NCI-H526 treated with DMSO at 0.1 percent for 48 hours (cell line): ENCODE measurements around the gene HOXD11.

Experiments used
- DNase-seq: peaks from one replicate; lab custom pipeline; 2025; lab: John Stamatoyannopoulos, UW

The HOXD11 gene

DNA sequence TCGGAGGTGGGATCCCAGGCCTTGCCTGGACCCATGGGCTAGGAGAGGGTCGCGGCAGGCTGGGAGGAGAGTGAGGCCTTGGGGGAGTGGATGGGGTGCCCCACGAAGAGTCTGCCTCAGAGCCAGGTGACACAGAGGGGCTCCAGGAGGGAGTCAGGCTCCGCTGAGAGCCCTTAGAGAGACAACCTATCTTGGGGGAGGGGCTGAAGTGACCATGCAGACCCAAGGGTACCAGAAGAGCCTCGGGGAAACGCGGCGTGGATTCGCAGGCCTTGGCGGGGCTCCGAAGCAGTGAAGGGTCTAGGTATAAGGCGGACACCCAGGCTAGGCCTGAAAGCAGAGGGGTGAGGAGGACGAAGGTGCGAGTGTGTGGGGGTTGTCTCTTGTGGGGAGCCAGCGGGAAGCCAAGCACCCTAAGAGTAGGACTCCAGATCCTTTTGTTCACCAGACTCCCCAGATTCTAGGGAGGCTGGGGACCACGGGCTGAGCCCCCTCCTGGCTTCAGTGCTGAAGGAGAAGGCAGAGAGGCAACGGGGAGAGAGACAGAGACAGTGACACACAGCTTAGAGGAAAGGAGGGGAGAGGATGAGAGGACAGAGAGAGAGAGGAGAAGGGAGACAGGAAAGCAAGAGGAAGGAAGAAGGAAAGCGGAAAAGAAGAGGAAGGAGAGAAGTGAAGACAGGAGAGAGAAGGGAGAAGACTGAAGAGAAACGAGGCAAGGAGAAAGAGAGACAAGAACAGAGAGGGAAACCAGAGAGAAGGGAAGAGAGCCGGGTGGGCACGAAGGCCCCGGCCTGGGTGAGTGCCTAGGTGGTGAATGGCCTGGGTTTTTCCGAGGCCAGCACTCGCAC, 1.1 kb upstream of the HOXD11 start:
- DNase-seq: no peak

DNA sequence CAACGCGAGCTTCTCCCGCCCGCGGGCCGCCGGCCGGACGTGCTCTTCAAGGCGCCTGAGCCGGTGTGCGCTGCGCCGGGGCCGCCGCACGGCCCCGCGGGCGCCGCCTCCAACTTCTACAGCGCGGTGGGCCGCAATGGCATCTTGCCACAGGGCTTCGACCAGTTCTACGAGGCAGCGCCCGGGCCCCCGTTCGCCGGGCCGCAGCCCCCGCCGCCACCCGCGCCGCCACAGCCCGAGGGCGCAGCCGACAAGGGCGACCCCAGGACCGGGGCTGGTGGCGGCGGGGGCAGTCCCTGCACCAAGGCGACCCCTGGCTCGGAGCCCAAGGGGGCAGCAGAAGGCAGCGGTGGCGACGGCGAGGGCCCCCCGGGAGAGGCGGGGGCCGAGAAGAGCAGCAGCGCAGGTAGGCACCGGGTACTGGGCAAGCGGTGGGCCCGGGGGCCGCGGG, 676 bp downstream of the HOXD11 start:
- no peak for DNase-seq

DNA sequence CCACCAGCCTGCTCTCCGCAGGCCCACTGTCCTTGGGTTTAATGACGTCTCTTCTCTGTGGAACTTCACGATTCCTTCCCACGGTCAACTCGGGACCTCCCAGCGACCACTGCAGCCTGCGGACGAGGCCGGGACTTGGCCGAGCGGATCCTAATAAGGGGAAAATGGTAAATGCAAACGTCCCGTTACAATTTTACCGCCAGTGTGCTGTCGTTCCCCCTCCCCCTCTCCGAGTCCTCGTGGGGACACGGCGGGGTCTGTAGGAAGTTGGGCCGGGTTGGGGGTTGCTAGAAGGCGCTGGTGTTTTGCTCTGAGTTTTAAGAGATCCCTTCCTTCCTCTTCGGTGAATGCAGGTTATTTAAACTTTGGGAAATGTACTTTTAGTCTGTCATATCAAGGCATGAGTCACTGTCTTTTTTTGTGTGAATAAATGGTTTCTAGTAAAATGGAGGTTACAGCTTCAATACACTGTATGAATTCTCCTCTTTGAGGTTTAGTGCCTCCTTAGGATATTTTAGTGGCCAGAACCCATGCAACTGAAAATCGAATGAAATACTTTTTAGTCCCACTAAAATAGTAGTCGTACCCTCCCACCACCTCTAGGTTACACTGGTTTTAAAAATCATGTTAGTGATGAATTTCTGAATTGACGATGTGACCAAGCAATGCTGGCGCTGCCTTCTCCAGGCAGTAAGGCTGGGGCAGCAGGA, 2.3 kb downstream of the HOXD11 start:
- peak; percentile 49 for DNase-seq

DNA sequence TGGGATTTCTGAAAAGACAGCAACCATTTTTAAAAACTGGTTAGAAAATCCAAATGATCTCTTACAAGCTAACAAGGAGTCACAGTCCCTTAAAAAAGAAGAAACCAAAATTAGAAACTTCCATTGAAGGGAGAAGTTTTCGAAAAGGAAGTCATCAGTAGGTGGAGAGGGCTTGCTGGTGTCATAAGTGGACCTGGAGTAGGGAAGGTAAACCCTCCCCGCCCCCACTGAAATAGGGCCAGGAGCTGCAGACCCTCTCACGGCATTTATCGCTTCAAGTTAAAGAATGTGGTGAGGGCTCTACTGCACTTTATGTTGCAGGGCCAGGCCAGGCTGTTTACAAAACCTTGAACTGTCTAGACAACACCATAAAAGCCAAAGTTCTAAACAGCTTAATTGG, 2.9 kb downstream of the HOXD11 start:
- DNase-seq: peak; percentile 59

DNA sequence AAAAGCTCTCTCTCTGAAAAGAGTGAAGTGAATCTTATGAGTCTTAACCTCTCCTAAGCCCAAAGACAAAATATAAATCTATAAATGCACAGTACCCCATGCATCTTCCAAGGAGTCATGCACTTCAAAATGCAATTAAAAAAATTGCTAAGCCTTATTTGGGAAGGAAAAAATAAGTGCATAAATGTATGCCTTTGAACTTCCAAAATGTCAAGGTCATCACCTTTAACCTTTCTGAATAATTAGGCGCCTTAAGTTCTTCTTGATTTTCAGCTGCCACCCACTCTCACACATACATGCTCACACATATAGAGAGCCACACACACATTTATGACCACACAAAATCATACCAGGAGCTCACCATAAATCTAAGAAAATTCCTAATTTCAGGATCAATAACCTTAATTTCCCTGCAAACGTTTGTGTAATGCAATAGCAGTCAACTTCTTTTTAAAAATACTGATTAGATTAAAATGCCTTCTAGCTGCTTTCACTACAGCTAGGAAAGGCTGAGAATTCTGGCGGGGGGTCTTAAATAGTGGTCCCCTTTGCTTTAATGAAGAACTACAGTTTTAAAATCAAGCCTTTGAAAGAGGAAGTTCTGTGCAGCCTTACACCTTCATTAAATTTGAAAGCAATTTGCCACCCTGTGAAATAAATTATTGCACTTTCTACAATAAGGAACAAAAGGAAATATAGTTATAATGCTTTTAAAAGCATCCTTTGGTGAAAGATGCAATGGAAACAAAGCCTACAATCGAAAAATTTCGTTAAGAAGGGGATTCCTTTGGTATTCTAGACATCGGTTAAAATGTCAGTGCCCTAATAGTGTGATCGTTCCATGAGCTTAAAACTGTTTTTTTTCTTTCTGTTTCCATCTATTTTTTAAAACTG, 3.6 kb downstream of the HOXD11 start:
- peak; percentile 65 for DNase-seq

DNA sequence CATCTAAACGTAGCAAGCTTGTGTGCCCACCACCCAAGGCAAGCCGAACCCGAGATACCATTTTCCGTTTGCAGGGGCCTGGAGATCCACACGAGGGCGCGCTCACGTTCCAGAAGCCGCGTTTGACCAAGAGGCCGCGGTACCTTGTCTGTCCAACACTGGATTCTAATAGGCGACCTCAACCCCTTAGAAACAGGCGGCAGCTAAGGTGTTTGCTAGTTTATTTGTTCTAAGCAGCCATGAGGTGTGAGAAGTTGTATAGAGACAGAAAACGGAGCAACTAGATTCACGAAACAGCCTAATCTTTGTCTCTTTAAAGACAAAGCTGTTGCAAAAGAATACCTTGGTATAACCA, 4.2 kb downstream of the HOXD11 start:
- DNase-seq: peak; percentile 95

DNA sequence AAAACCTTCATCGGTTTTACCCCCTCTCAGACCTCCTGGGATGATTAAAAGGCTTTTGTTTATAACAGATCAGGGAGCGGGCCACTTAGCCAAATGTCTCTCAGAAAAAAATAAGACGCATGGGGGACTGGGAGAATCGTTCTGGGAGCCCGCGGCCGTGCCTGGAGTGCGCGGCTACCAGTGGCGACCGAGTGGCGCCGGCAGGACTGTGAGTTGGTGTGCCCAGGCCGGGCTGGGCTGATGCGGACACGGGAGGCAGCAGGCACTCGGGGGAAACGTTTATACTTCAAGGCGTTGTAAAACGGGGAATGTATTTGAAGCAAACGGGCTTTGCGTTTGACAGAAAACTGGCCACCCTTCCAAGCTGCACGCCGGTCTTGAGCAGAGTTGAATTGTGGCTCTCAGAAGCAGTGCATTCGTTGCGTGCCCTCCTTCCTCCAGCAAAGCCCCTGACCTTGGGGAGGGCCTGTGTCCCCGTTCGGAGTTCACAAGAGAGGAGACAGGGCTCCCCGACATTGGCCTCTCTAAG, 4.8 kb downstream of the HOXD11 start:
- peak; percentile 54 for DNase-seq

DNA sequence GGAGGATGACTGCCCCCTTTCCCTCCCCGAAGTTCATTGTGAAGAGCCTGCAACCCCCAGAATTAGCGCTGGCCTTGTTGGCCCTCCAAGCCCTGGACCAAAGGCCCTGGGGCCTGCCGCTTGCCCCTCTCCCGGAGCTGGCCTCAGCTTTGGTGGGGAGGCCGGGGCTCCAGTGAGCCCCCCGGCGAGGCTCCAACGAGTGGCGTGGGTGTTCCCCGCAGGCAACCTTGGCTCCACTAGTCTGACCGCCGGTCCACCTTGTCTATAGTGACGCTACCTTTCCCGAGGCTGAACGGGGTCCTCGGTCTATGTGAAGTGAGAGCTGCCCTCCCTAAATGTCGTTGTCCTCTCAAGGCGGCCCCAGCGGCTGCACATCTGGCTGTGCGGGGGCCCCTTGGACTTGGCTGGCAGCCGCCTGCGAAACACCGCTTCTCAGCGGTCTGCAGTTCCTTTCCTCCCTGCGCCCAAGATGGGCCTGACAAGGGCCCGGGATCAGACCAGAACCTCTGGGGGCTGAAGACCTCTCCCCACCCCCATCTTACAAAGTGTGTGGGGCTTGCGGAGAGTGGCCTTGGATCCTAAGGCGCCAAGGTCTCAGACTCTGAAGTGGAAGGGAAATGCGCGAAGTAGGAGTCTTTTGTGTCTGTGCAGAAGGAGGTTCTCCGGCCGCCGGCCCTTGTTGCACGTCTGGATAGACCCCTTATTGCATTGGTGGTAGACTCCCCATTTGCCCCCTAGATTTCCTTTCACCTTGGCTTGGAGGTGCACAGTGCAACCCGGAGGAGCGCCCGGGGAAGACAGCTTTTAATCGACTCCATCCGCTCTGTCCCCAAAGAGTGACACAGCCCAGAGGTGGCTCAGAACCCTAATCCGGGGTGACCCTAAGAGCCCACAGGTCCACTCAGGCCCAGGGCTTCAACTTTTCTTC, 5.6 kb downstream of the HOXD11 start:
- no peak for DNase-seq

DNA sequence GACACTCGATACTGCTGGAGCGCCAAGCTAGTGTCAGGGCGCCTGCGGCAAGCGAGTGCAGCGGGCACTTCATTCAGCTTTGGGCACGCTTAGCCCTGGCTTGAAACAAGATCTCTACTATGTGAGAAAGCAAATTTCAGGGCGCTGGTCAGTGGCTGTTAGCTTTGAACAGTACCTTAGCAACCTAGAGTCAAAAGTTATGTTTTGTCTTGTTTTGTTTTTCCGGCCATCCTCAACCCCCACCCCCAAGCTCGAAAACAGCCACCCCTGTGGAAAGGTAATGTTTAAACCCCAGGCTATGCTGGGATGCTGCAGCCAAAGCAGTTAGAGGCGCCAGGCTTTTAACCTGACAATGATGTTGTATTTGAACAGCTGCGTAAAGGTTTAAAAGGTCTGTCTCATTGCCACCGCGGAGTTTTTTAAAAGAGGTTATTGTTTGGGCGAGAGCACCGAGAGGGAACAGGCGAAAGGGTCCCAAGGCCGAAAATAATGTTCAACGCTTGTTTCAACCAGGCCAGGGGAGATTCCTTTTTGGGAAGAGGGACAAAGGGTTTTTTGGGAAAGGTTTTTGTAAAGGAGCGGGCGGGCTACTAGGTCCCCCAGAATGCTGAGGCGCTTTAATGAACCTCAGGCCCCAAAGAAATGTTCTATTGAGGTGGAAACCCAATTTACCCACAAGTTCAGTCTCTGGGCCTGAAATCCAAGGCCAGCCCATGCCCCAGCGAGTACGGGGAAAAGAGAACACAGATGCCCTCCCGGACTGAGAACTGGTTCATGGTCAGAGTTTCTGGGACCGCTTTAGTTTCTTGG, 7.2 kb downstream of the HOXD11 start:
- DNase-seq: peak; percentile 92

DNA sequence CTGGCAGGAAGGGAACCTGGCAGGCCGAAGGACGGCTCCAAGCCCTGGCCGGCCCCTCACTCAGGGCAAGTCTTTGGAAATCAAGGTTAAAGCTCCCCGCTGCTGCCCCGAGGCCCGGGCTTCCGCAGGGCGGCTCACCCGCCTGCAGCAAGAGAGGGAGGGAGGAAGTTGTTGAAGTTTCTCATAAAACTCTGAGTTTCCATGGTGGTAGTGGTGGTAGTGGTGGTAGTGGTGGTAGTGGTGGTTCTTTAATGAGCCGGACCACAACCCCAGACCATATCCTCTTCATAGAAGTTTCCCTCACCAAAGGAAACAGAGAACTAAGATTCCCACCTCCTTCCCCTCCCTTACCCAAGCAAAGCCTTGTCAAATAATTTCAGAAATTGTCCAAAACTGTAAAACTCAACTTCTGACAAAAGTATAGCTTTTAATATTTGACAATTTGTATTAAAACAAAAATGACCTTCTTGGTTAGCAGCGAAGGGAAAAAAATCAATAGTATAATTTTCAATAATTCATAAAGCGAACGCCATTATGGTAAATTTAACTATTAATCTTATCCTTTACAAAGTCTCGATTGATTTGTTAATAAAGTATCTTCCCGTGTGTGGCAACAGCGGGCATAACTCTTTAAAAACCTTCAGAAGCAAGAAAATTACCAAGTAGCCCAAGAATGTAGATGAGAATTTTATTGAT, 8.0 kb downstream of the HOXD11 start:
- no peak for DNase-seq

DNA sequence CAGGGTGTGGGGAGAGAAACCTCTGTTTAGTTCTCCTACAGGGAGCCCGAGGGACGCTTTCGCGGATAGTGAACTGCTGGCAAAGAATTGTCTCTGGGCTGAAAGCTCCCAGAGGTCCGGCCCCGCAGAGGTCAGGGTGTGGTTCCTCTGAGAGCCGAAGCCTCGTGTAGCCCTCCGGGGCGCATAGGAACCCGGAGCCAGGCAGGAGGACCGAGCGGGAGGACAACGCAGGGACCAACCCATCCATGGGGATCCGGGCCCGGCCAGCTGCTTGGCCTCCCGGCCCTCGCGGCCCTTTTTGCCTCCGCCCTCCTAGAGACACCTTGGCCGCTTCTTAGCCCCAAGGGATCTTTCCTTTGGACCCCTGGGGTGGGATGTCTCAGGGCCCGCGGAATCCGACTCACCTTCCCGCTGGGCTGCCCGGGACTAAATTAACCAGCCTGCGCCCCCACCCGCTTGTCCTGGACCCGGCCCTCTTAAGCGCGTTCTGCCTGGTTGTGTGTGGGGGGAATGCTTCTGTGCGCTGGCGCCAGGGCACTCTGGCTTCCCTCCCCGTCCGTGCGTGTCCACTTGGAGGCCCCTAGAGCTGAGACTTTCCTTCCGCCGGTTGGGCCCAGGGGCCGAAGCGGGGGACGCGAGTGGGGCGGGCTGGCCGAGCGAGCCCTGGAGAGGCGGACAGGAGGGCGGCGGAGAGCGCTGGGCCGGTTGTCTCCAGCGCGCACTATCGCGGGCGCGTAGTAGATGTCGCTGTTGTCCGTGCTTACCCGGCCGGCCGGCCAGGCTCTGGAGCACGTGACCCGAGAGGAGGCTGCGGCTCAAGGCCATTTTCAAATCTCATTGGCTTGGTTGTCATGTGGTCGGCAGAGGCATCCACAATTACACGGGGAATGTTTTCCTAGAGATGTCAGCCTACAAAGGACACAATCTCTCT, 9.1 kb downstream of the HOXD11 start, which contains the start of gene HOXD10:
TSS of gene HOXD10 (plus strand) at position 896 of the 931 bp plus-strand sequence. CDS start 56 bp downstream, outside the sequence.
- no peak for DNase-seq

DNA sequence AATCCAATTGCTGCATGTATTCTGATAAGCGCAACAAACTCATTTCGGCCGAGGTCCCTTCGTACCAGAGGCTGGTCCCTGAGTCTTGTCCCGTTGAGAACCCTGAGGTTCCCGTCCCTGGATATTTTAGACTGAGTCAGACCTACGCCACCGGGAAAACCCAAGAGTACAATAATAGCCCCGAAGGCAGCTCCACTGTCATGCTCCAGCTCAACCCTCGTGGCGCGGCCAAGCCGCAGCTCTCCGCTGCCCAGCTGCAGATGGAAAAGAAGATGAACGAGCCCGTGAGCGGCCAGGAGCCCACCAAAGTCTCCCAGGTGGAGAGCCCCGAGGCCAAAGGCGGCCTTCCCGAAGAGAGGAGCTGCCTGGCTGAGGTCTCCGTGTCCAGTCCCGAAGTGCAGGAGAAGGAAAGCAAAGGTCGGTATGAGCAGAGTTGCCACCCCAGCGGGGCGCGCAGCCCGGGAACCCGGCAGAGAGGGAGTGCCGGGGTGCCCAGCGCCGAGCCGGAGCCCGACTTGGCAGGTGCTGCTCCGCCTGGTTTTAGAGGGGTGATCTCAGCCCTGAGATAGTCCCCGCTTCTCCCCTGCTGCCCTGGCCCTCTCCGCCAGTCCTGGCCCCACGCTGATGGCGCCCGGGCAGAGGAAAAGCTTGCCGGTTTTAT, 10.2 kb downstream of the HOXD11 start:
- DNase-seq: no peak

DNA sequence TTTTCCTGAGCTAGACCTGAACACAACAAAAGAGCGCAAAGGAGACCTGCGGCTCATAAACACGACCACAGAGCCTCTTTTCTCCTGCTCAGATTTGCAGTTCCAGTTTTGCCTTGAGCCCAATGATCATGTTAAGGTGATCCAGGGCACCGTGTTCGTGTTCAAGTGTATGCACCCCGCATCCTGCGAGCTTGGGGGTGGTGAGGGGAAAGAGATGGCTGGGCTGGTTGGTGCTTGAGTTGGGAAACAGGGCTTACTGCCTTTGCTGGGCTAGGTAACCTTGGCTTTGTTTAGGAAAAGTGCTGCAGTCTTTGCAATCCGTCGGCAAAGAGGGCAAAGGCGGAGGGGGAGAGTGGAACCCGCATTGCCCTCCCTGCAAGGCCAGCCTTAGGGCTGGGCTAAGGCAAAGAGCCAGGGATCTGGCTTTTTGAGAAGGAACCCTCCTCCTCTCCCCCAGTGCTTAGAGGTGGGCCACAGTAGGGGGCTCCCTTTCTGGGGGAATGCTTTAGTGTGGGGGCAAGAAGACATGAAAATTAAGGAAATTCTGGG, 10.8 kb downstream of the HOXD11 start:
- DNase-seq: no peak

DNA sequence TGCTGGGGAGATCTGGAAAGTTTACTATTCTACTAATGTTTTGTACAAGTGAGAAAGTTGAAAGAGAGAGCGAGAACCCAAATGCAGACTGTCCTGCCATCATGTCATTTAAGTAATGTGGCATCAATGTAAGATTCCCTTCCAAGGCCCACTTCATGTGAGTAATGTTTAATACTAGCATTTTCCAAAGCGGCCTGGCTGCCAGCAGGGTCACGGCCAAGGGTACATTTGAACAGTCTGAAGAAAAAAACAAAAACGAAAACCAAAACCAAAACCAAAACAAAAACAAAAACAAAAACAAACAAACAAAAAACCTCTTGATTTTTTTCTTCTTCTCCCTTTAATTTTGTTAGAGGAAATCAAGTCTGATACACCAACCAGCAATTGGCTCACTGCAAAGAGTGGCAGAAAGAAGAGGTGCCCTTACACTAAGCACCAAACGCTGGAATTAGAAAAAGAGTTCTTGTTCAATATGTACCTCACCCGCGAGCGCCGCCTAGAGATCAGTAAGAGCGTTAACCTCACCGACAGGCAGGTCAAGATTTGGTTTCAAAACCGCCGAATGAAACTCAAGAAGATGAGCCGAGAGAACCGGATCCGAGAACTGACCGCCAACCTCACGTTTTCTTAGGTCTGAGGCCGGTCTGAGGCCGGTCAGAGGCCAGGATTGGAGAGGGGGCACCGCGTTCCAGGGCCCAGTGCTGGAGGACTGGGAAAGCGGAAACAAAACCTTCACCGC, 11.7 kb downstream of the HOXD11 start:
- DNase-seq: no peak

DNA sequence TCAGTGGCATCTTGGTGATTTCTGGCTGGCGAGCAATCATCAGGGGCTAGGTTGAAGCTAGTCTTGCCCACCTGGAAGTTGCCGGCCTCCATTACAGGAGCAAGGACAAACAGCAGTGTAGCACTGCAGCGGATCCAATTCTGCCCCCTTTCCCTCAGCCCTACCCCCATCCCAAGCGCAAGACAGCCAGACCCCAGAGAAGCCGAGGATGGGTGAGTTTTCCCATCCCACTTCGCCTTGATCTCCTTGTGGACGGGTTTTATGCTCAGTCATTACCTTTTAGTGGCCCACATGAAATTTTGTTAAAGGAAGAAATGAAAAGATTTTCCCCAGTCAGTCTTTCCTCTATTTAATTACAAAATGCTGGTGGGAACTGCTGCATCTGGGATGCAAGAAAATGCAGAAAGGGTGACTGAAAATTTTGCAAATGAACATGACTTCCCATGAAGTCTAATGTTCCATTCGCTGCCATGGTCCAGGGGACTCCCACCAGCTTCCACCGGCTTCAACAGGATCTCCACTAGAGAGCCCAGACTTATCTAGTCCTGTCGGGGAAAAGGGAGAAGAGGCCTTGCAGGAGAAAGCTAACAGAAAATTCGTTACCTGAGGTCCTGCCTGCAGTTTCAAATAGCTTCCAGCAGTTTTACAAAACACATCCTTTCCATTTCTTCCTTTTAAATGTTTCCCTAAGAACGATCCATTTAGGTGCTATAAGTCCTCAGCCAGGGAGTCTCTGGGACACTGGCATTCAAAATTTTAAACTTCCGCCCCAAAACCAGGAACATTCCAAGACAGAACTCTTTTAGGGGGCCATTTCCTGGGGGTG, 13.5 kb downstream of the HOXD11 start:
- DNase-seq: no peak
